Measurements from ENCODE around the gene LTK. TPM values are rescaled to one million over a fixed set of nuclear protein-coding genes. Genes with fewer than 3 reads are reported as not detected.
"Not testable (repeated sequence)": the region's sequence is repeated elsewhere in the genome, so short reads cannot be mapped to it uniquely, and the experiment has no call there.

LTK gene
- total RNA-seq, 1 donor from 2014 or later, result 15.1 TPM

DNA sequence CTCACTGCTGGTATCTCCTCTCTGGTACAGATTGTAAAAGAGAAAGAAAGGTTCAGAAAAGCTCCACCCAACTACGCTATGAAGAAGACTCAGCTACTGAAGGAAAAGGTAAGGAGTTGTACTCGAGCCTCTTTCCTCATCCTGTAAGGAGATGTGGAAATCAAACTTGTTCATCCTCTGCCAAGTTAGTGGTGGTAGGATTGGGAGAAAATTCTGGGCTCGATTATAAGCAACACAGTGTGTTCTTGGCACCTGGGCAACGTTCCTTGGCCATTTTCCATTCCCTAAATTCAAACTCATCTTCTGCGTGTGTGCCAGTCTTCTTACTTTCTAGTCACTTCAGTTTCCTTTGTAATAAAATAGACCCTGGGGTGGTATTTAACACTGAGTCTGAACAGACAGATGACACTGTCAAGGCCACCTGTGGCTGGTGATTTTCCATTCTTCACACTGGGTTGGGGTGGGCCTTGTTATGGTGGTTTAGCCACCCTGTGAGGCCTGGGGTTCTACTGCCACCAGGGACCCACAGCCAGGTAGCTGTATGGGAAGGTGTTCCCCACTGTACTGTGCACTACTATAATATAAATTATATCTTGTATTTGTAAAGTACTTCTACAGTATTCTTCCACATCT, 37.1 kb downstream of the LTK start:
- Histone ChIP-seq H3K4me3 (no peak overlapping the region), H3K4me1 (no peaks in the 10 kb centered on the region), H3K27ac (no peak overlapping the region), H3K27me3 (no peaks in the 10 kb centered on the region), H3K36me3 (peaks cover 100% of the 10 kb centered on the region), H3K9me3 (no peaks in the 10 kb centered on the region)
- ATAC-seq (no peak), DNase-seq (no peak)
- intact Hi-C loops (cut with DNase I), result no loop called here
- TF ChIP-seq, protein P1, sequence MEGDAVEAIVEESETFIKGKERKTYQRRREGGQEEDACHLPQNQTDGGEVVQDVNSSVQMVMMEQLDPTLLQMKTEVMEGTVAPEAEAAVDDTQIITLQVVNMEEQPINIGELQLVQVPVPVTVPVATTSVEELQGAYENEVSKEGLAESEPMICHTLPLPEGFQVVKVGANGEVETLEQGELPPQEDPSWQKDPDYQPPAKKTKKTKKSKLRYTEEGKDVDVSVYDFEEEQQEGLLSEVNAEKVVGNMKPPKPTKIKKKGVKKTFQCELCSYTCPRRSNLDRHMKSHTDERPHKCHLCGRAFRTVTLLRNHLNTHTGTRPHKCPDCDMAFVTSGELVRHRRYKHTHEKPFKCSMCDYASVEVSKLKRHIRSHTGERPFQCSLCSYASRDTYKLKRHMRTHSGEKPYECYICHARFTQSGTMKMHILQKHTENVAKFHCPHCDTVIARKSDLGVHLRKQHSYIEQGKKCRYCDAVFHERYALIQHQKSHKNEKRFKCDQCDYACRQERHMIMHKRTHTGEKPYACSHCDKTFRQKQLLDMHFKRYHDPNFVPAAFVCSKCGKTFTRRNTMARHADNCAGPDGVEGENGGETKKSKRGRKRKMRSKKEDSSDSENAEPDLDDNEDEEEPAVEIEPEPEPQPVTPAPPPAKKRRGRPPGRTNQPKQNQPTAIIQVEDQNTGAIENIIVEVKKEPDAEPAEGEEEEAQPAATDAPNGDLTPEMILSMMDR (IDR thresholded peaks at IDR 0.05), result no peak

DNA sequence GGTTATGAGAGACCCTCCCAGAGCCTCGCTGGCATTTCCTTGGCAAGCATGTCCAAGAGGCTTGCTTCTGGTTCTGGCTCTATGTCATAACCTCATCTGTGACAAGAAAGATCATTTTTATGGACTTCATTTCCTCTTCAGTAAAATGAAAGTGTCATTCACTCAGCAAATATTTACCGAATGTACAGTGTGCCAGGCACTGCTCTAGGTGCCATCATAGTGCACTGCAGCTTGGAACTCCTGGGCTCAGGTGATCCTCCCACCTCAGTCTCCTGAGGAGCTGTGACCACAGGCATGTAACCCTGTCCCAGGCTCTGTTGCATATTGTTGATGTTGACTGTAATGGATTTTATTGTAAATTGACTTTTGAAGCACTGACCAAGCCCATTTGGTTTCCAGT, 38.7 kb downstream of the LTK start:
- TF ChIP-seq, protein P1 (IDR thresholded peaks at IDR 0.05), result no peak
- Histone ChIP-seq H3K27ac (no peak overlapping the region), H3K4me3 (no peak overlapping the region), H3K4me1 (no peaks in the 10 kb centered on the region), H3K27me3 (no peaks in the 10 kb centered on the region), H3K36me3 (peaks cover 100% of the 10 kb centered on the region), H3K9me3 (no peaks in the 10 kb centered on the region)
- no peak for DNase-seq
- intact Hi-C loops (cut with DNase I), result no loop called here
- ATAC-seq, result no peak

- H3K27ac ChIP-seq, result no peak overlapping the region
- H3K36me3 ChIP-seq, result peaks cover 100% of the 10 kb centered on the region
- H3K9me3 ChIP-seq, result no peaks in the 10 kb centered on the region
- TF ChIP-seq, protein P1 (IDR thresholded peaks at IDR 0.05), result no peak
- no peak overlapping the region for H3K4me3 ChIP-seq
- DNase-seq (no peak), ATAC-seq (no peak)
- H3K4me1 ChIP-seq, result no peaks in the 10 kb centered on the region
- H3K27me3 ChIP-seq, result no peaks in the 10 kb centered on the region
- intact Hi-C loops (cut with DNase I), result no loop called here
Measured at GRCh38 chr15:41474436-41474835, 39.2 kb downstream of the LTK start.

GRCh38 chr15:41473418-41473817, 40.2 kb downstream of the LTK start:
- Histone ChIP-seq H3K4me3 (no peak overlapping the region), H3K27me3 (no peaks in the 10 kb centered on the region), H3K36me3 (peaks cover 99% of the 10 kb centered on the region), H3K27ac (no peak overlapping the region), H3K9me3 (no peaks in the 10 kb centered on the region), H3K4me1 (no peaks in the 10 kb centered on the region)
- DNase-seq (no peak), ATAC-seq (no peak)
- TF ChIP-seq, protein P1 (IDR thresholded peaks at IDR 0.05), result no peak
- intact Hi-C loops (cut with DNase I), result no loop called here

DNA sequence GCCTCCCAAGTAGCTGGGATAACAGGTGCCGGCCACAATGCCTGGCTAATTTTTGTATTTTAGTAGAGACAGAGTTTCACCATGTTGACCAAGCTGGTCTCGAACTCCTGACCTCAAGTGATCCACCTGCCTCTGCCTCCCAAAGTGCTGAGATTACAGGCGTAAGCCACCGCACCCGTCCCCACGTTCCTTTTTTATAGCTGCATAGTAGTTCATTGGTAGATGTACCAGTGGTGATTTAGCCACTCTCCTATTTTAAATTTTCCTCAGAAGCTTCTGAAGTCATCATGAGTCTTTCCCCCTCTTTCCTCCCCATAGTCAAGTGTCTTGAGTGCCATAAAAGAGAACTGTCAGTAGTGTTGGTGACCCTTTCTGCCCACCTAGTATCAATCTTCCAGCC, 44.0 kb downstream of the LTK start:
- ATAC-seq; intact Hi-C loops (cut with DNase I): not testable (repeated sequence)
- H3K36me3 ChIP-seq, result peaks cover 98% of the 10 kb centered on the region

DNA sequence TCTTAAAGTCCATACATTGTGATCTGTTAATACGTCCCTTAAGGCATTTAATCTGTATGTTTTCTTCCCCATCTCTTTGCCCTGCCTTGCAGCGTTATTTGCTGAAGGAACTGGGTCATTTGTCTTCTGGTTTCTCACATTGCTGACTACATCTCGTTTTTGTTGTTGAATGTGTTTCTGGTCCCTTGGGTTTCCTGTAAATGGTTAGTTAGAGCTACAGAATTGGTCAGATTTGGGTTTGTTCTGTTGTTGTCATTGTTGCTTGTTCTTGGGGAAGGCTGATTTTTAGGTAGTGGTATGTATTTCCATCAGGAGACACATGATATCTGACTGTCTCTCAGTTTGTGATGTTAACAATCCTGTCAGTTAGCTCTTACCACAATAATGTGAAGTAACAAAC, 46.9 kb downstream of the LTK start:
- H3K27ac ChIP-seq, result no peak overlapping the region
- no peaks in the 10 kb centered on the region for H3K27me3 ChIP-seq
- H3K4me1 ChIP-seq, result no peaks in the 10 kb centered on the region
- H3K9me3 ChIP-seq, result no peaks in the 10 kb centered on the region
- DNase-seq, result no peak
- no peak for ATAC-seq
- H3K4me3 ChIP-seq, result no peak overlapping the region
- H3K36me3 ChIP-seq, result peaks cover 89% of the 10 kb centered on the region
- intact Hi-C loops (cut with DNase I), result no loop called here
- TF ChIP-seq, protein P1 (IDR thresholded peaks at IDR 0.05), result no peak

More for the DNA sequence above, 44.0 kb downstream of the LTK start:
- not testable (repeated sequence) for H3K27ac ChIP-seq, H3K9me3 ChIP-seq, H3K4me1 ChIP-seq, H3K4me3 ChIP-seq, DNase-seq, H3K27me3 ChIP-seq
